Neural cell (in vitro differentiated cells): ENCODE results near the gene S1PR2. TPM values are rescaled to one million over a fixed set of nuclear protein-coding genes. Genes with fewer than 3 reads are reported as not detected.

Experiments used
- H2AFZ ChIP-seq: fragments of 200-600, 300-800 bp; sonication (generic), shearing (Covaris generic); 2 replicates; pipeline ENCODE4 v1.6.0; 2014; ENCODE audit warnings: low read depth, mild to moderate bottlenecking, antibody characterized with exemption, low read length, moderate library complexity
- H3F3A ChIP-seq: fragments of 200-600 bp; shearing (Covaris generic); 2 replicates; pipeline ENCODE4 v1.6.1; 2016; ENCODE audit warnings: mild to moderate bottlenecking, moderate library complexity, mixed read lengths, antibody characterized with exemption, low read length; ENCODE audit not compliant: insufficient read depth, poor library complexity, severe bottlenecking
- H3K27ac ChIP-seq: fragments of 200-600, 300-800 bp; sonication (generic), shearing (Covaris generic); 2 replicates; pipeline ENCODE4 v1.5.1; 2014; ENCODE audit warnings: mild to moderate bottlenecking, low read length, moderate library complexity
- H3K27me3 ChIP-seq: fragments of 300-800, 200-600 bp; sonication (generic), shearing (Covaris generic); 2 replicates; pipeline ENCODE4 v1.6.0; 2014; ENCODE audit warnings: mild to moderate bottlenecking, low read depth, low read length, moderate library complexity; ENCODE audit not compliant: insufficient read depth
- H3K36me3 ChIP-seq: fragments of 300-800, 200-600 bp; sonication (generic), shearing (Covaris generic); 2 replicates; pipeline ENCODE4 v1.5.1; 2014; ENCODE audit warnings: mild to moderate bottlenecking, antibody characterized with exemption, low read length, moderate library complexity; ENCODE audit not compliant: insufficient read depth
- H3K4me2 ChIP-seq: fragments of 300-800, 200-600 bp; sonication (generic), shearing (Covaris generic); 2 replicates; pipeline ENCODE4 v1.6.0; 2014; ENCODE audit warnings: mild to moderate bottlenecking, low read length
- H3K4me3 ChIP-seq: fragments of 300-800, 200-600 bp; sonication (generic), shearing (Covaris generic); 2 replicates; pipeline ENCODE4 v1.5.1; 2014; ENCODE audit warnings: mild to moderate bottlenecking, low read length, moderate library complexity
- H3K79me2 ChIP-seq: fragments of 200-600 bp; shearing (Covaris generic); replicated peaks from 2 replicates; pipeline ENCODE4 v1.6.0; 2014; ENCODE audit warnings: mild to moderate bottlenecking, low read length, moderate library complexity; ENCODE audit not compliant: insufficient read depth
- H3K9ac ChIP-seq: fragments of 300-800, 200-600 bp; sonication (generic), shearing (Covaris generic); 2 replicates; pipeline ENCODE4 v1.6.1; 2016; ENCODE audit warnings: mild to moderate bottlenecking, low read length, mixed read lengths
- H3K9me2 ChIP-seq: fragments of 200-600 bp; shearing (Covaris generic); 2 replicates; pipeline ENCODE4 v1.6.1; 2016; ENCODE audit warnings: mild to moderate bottlenecking, low read length, mixed read lengths; ENCODE audit not compliant: insufficient read depth
- H3K9me3 ChIP-seq: fragments of 200-600, 300-800 bp; sonication (generic), shearing (Covaris generic); 2 replicates; pipeline ENCODE4 v1.6.1; 2016; ENCODE audit warnings: mild to moderate bottlenecking, mixed run types, low read length, moderate library complexity, mixed read lengths
- H4K20me1 ChIP-seq: fragments of 200-600 bp; shearing (Covaris generic); 2 replicates; pipeline ENCODE4 v1.6.1; 2016; ENCODE audit warnings: mild to moderate bottlenecking, mixed run types; ENCODE audit not compliant: insufficient read depth
- EP300 ChIP-seq: fragments of 450-650 bp; conservative IDR thresholded peaks from 2 replicates; pipeline ENCODE4 v1.6.1; 2014; ENCODE audit warnings: antibody characterized with exemption, mild to moderate bottlenecking, moderate library complexity; ENCODE audit not compliant: poor library complexity, severe bottlenecking
- EZH2 ChIP-seq: fragments of 200-600, 300-800 bp; shearing (Covaris generic), sonication (generic); IDR thresholded peaks from 2 replicates; pipeline ENCODE4 v1.6.1; 2014; ENCODE audit warnings: antibody characterized with exemption, low read length, borderline replicate concordance, mild to moderate bottlenecking; ENCODE audit not compliant: insufficient read depth, poor library complexity, severe bottlenecking
- MXI1 ChIP-seq: fragments of 450-650 bp; conservative IDR thresholded peaks from 2 replicates; pipeline ENCODE4 v1.6.1; 2014; ENCODE audit warnings: antibody characterized with exemption, mild to moderate bottlenecking; ENCODE audit not compliant: poor library complexity, severe bottlenecking
- POLR2AphosphoS5 ChIP-seq: IDR thresholded peaks from 2 replicates; pipeline ENCODE4 v1.6.1; 2012
- RAD21 ChIP-seq: fragments of 450-650 bp; conservative IDR thresholded peaks from 2 replicates; pipeline ENCODE4 v1.6.1; 2014; ENCODE audit warnings: antibody characterized with exemption, mild to moderate bottlenecking, moderate library complexity
- REST ChIP-seq: IDR thresholded peaks from 2 replicates; pipeline ENCODE4 v1.6.1; 2012; ENCODE audit warnings: borderline replicate concordance
- SMC3 ChIP-seq: fragments of 450-650 bp; conservative IDR thresholded peaks from 2 replicates; pipeline ENCODE4 v1.6.1; 2014; ENCODE audit warnings: antibody characterized with exemption, mild to moderate bottlenecking, moderate library complexity; ENCODE audit not compliant: poor library complexity
- TAF1 ChIP-seq: IDR thresholded peaks from 2 replicates; pipeline ENCODE4 v1.6.1; 2012; ENCODE audit warnings: low read depth
- polyA plus RNA-seq: library from polyadenylated mRNA; depleted of rRNA; stranded (reverse); fragments of >200 nt; gene quantifications from 2 replicates; pipeline ENCODE4 v1.2.3, GENCODE V29; 2014
- TF ChIP-seq, protein P1 (sequence below): fragments of 450-650 bp; IDR thresholded peaks from 2 replicates; pipeline ENCODE4 v1.5.1; 2014; ENCODE audit warnings: antibody characterized with exemption, mild to moderate bottlenecking, moderate library complexity; ENCODE audit not compliant: poor library complexity, severe bottlenecking

Gene S1PR2
- polyA plus RNA-seq, 1 donor from 2014 or later, result 7.5 TPM

GRCh38 chr19:10222201-10222890 is 8.8 kb downstream of the S1PR2 start:
- no peaks in the 10 kb centered on the region for H4K20me1 ChIP-seq
- H3F3A ChIP-seq, result no peaks in the 10 kb centered on the region
- no peak overlapping the region for H2AFZ ChIP-seq
- H3K36me3 ChIP-seq, result no peaks in the 10 kb centered on the region
- no peak overlapping the region for H3K4me2 ChIP-seq
- H3K9ac ChIP-seq, result no peak overlapping the region
- TF ChIP-seq RAD21, result no peak
- TF ChIP-seq EZH2, result no peak
- TF ChIP-seq MXI1, result no peak
- no peak for TF ChIP-seq REST
- no peak for TF ChIP-seq SMC3
- no peak for TF ChIP-seq POLR2AphosphoS5
- no peak for TF ChIP-seq TAF1
- TF ChIP-seq, protein P1, sequence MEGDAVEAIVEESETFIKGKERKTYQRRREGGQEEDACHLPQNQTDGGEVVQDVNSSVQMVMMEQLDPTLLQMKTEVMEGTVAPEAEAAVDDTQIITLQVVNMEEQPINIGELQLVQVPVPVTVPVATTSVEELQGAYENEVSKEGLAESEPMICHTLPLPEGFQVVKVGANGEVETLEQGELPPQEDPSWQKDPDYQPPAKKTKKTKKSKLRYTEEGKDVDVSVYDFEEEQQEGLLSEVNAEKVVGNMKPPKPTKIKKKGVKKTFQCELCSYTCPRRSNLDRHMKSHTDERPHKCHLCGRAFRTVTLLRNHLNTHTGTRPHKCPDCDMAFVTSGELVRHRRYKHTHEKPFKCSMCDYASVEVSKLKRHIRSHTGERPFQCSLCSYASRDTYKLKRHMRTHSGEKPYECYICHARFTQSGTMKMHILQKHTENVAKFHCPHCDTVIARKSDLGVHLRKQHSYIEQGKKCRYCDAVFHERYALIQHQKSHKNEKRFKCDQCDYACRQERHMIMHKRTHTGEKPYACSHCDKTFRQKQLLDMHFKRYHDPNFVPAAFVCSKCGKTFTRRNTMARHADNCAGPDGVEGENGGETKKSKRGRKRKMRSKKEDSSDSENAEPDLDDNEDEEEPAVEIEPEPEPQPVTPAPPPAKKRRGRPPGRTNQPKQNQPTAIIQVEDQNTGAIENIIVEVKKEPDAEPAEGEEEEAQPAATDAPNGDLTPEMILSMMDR, result no peak
- TF ChIP-seq EP300, result no peak
- no peak overlapping the region for H3K4me3 ChIP-seq
- no peaks in the 10 kb centered on the region for H3K9me2 ChIP-seq
- no peaks in the 10 kb centered on the region for H3K79me2 ChIP-seq
- no peaks in the 10 kb centered on the region for H3K9me3 ChIP-seq
- H3K27ac ChIP-seq, result no peak overlapping the region
- no peaks in the 10 kb centered on the region for H3K27me3 ChIP-seq

GRCh38 chr19:10220695-10221094 is 10.4 kb downstream of the S1PR2 start:
- Histone ChIP-seq H3K79me2 (no peaks in the 10 kb centered on the region), H3K27me3 (no peaks in the 10 kb centered on the region), H4K20me1 (no peaks in the 10 kb centered on the region), H3K4me2 (no peak overlapping the region), H3K27ac (no peak overlapping the region), H3K9ac (no peak overlapping the region), H3K36me3 (no peaks in the 10 kb centered on the region), H3K4me3 (no peak overlapping the region), H2AFZ (no peak overlapping the region), H3K9me3 (no peaks in the 10 kb centered on the region), H3F3A (no peaks in the 10 kb centered on the region), H3K9me2 (no peaks in the 10 kb centered on the region)
- TF ChIP-seq MXI1 (no peak), EZH2 (no peak)
- TF ChIP-seq, protein P1, result no peak
